OCI-LY7 (cell line): Measurements from ENCODE around the gene CDK17. TPM values are rescaled to one million over a fixed set of nuclear protein-coding genes. Genes with fewer than 3 reads are reported as not detected.

Experiments
- BruUV-seq: library from RNA; stranded (reverse); fragments of 400-500 nt; replicated peaks from 2 replicates; lab custom pipeline; 2021; lab: Mats Ljungman, UMichigan
- CTCF ChIA-PET: fragments of 300-600 bp; sonication (Branson Sonifier 250); formaldehyde crosslinking; loops from one replicate; lab custom pipeline; 2022; ENCODE audit warnings: antibody characterized with exemption; ENCODE audit not compliant: unreplicated experiment; lab: Charles Lee
- POLR2A ChIA-PET: fragments of 300-600 bp; sonication (Branson Sonifier 250); formaldehyde crosslinking; loops from one replicate; lab custom pipeline; 2022; ENCODE audit warnings: antibody characterized with exemption; lab: Charles Lee
- DNase-seq: peaks from one replicate; pipeline ENCODE4 v3.0.0-alpha.2; 2015; ENCODE audit warnings: low spot score
- H2AFZ ChIP-seq: fragments of 200-600 bp; sonication (generic), shearing (Covaris generic); 2 replicates; pipeline ENCODE4 v1.6.1; 2014; ENCODE audit warnings: mild to moderate bottlenecking, antibody characterized with exemption, low read length, moderate library complexity
- H3K27ac ChIP-seq: fragments of 200-600 bp; sonication (generic); 2 replicates; pipeline ENCODE4 v1.5.1; 2014; ENCODE audit warnings: mixed run types, low read depth, mild to moderate bottlenecking, moderate library complexity, low read length, inconsistent platforms; ENCODE audit not compliant: poor library complexity, severe bottlenecking
- H3K36me3 ChIP-seq: fragments of 200-600 bp; sonication (generic); 2 replicates; pipeline ENCODE4 v1.6.1; 2014; ENCODE audit warnings: mild to moderate bottlenecking, antibody characterized with exemption, low read length, moderate library complexity, mixed read lengths; ENCODE audit not compliant: insufficient read depth
- H3K4me1 ChIP-seq: fragments of 200-600 bp; sonication (generic); 2 replicates; pipeline ENCODE4 v1.5.1; 2014; ENCODE audit warnings: mild to moderate bottlenecking, low read length; ENCODE audit not compliant: insufficient read depth, poor library complexity, severe bottlenecking
- H3K4me2 ChIP-seq: fragments of 200-600 bp; sonication (generic); 2 replicates; pipeline ENCODE4 v1.6.1; 2014; ENCODE audit warnings: mild to moderate bottlenecking, low read length
- H3K4me3 ChIP-seq: fragments of 200-600 bp; sonication (generic); 2 replicates; pipeline ENCODE4 v1.5.1; 2014; ENCODE audit warnings: mild to moderate bottlenecking, low read depth, low read length; ENCODE audit not compliant: poor library complexity, severe bottlenecking
- H3K79me2 ChIP-seq: fragments of 200-600 bp; sonication (generic); 2 replicates; pipeline ENCODE4 v1.6.1; 2016; ENCODE audit warnings: low read depth, mild to moderate bottlenecking, low read length, moderate library complexity, mixed read lengths; ENCODE audit not compliant: insufficient read depth
- H3K9me2 ChIP-seq: fragments of 200-600 bp; sonication (generic); 2 replicates; pipeline ENCODE4 v1.6.1; 2016; ENCODE audit warnings: mild to moderate bottlenecking, low read length, mixed read lengths; ENCODE audit not compliant: insufficient read depth
- H3K9me3 ChIP-seq: fragments of 200-600 bp; sonication (generic); 2 replicates; pipeline ENCODE4 v1.6.1; 2014; ENCODE audit warnings: mild to moderate bottlenecking, mixed run types, low read length, mixed read lengths
- H4K20me1 ChIP-seq: fragments of 200-600 bp; sonication (generic); 2 replicates; pipeline ENCODE4 v1.6.1; 2014; ENCODE audit warnings: mild to moderate bottlenecking, antibody characterized with exemption, low read length, moderate library complexity, mixed read lengths; ENCODE audit not compliant: insufficient read depth
- EZH2phosphoT487 ChIP-seq: fragments of 200-600 bp; sonication (generic); IDR thresholded peaks from 2 replicates; pipeline ENCODE4 v1.6.1; 2018; ENCODE audit warnings: low read depth, borderline replicate concordance, mild to moderate bottlenecking, mixed run types, antibody characterized with exemption, low read length, moderate library complexity, mixed read lengths
- intact Hi-C: fragments of 100-400 bp; cut with micrococcal nuclease; formaldehyde crosslinking; loops from one replicate; pipeline ENCODE4 v1.10.0; 2022; ENCODE audit not compliant: unreplicated experiment
- total RNA-seq, 2 experiments: library from RNA; depleted of rRNA in 1 of 2; stranded (reverse); fragments of >200 nt in 1 of 2; shearing (Covaris generic) in 1 of 2; gene quantifications; 2 replicates each; pipeline ENCODE4 v1.2.3, GENCODE V29; 2014 to 2022
- TF ChIP-seq, protein P1 (sequence below): fragments of 200-600 bp; sonication (generic); conservative IDR thresholded peaks from 2 replicates; pipeline ENCODE4 v1.5.1; 2014; ENCODE audit warnings: mild to moderate bottlenecking, antibody characterized with exemption, low read length, moderate library complexity, mixed read lengths

The CDK17 gene
- total RNA-seq, 2 experiments from 2014 or later: 34.5 to 43.4 TPM

DNA sequence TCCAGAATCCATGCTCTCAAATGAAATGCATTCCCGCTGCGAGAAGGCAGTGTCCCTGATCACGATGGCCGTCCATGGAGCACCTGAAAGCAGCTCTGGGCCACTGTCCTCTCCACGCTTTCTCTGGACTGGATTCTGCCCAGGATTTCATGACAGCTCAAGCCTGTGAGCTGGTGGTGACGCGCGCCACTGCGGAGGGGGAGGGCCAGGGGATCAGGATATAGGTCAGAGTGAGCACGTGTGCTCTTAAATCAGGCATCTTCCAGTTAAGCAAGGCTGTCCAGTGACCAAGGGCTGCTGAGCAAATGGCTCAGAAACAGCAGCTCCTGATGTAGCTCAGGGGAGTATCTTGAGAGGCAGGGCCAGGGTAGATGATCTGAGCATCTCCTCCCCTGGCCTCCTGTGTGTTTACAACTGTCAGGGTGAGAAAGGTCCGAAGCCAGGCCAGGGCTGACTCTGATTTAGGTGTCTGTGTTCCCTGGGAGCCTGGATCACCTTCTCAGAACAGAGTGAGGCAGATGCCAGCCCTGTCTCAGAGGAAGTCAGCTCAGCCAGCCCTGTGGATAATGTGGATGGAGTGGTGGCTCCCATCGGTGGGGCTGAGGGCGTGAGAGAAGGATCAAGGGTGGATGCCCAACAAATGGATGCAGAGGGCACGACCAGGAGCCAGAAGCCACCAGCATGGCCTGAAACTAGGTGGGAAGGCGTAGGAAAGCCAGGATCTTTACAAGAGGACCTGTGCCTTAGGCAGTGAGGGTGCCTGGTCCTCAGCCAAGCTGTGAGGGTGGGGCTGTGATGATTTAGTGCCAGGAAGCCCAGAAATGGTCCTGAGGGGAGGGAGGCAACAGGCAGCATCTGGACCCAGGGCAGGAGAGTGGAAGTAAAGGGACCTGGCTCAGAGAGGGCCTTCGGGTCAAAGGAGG is 150.8 kb downstream of the CDK17 start:
- Histone ChIP-seq H3K79me2 (no peaks in the 10 kb centered on the region), H4K20me1 (no peaks in the 10 kb centered on the region), H3K4me2 (no peak overlapping the region), H3K36me3 (no peaks in the 10 kb centered on the region), H3K4me3 (no peak overlapping the region), H3K9me3 (no peaks in the 10 kb centered on the region), H2AFZ (no peak overlapping the region), H3K9me2 (no peaks in the 10 kb centered on the region), H3K4me1 (no peaks in the 10 kb centered on the region), H3K27ac (no peak overlapping the region)
- DNase-seq: no peak
- ChIA-PET POLR2A (no interaction called here), CTCF (no interaction called here)
- intact Hi-C loops: no loop called here
- TF ChIP-seq EZH2phosphoT487: no peak
- TF ChIP-seq, protein P1, sequence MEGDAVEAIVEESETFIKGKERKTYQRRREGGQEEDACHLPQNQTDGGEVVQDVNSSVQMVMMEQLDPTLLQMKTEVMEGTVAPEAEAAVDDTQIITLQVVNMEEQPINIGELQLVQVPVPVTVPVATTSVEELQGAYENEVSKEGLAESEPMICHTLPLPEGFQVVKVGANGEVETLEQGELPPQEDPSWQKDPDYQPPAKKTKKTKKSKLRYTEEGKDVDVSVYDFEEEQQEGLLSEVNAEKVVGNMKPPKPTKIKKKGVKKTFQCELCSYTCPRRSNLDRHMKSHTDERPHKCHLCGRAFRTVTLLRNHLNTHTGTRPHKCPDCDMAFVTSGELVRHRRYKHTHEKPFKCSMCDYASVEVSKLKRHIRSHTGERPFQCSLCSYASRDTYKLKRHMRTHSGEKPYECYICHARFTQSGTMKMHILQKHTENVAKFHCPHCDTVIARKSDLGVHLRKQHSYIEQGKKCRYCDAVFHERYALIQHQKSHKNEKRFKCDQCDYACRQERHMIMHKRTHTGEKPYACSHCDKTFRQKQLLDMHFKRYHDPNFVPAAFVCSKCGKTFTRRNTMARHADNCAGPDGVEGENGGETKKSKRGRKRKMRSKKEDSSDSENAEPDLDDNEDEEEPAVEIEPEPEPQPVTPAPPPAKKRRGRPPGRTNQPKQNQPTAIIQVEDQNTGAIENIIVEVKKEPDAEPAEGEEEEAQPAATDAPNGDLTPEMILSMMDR: no peak
- no TSS peak for BruUV-seq

DNA sequence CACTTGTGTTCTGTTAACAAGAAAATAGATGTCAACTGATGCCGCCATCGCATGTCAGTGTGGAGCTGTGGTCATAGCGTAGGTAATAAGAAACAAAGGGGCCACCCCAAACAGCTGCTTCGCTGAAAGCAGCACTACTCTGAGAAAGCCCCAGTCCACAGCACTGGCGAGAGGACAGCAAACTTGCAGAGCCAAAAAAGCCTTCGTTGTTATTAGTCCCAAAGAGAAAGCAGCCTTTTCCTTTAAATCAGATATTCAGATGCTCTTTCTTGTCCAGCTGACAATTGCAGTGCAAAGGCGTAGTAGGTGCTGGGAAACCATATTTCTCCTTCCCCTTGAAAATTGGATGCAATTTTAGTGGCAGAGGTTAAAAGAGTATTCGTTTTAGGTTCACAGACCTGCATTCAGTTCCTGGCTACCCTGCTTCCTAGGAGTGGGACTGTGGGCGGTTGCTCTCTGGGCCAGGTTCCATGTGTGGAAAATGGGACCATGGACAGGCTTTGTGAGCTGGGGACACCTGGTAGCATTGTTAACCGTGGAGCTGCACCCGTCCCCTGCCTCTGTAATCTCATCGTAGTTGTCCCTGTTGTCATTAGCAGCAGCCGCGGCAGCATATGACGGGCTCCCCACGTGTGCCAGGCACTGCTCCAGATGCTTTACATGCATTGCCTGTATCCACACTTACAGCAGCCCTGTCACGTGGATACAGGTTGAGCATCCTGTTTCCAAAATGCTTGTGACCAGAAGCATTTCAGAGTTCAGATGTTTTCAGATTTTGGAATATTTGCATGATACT is 151.9 kb downstream of the CDK17 start:
- H3K27ac ChIP-seq: no peak overlapping the region
- H2AFZ ChIP-seq: no peak overlapping the region
- H3K9me3 ChIP-seq: no peaks in the 10 kb centered on the region
- intact Hi-C loops: no loop called here
- no TSS peak for BruUV-seq
- TF ChIP-seq, protein P1: no peak
- TF ChIP-seq EZH2phosphoT487: no peak
- no peaks in the 10 kb centered on the region for H3K36me3 ChIP-seq
- CTCF ChIA-PET: no interaction called here
- H4K20me1 ChIP-seq: no peaks in the 10 kb centered on the region
- no peak overlapping the region for H3K4me3 ChIP-seq
- no peaks in the 10 kb centered on the region for H3K79me2 ChIP-seq
- no peak for DNase-seq
- H3K4me2 ChIP-seq: no peak overlapping the region
- H3K9me2 ChIP-seq: no peaks in the 10 kb centered on the region
- POLR2A ChIA-PET: interaction anchor here (0.5 kb wide), 1 partner anchor 185 kb away, joined by 3 read pairs; no protein-coding TSS in a partner anchor
- no peaks in the 10 kb centered on the region for H3K4me1 ChIP-seq
